Astrocyte of the cerebellum (primary cell): ENCODE data around the gene ZSWIM3.
A peak's percentile ranks its signal among the peaks of the same experiment; 100 is the strongest.

Source experiments
- DNase-seq: peaks from one replicate; pipeline ENCODE4 v3.0.0-alpha.2; 2011; ENCODE audit warnings: low read depth
- H3K4me3 ChIP-seq: 2 replicates; pipeline ENCODE4 v1.5.1; 2011; ENCODE audit warnings: mild to moderate bottlenecking, low read depth, low read length, moderate library complexity
- CTCF ChIP-seq: IDR thresholded peaks from 2 replicates; pipeline ENCODE4 v1.5.1; 2012; ENCODE audit warnings: low read length, low read depth, moderate library complexity, mild to moderate bottlenecking; ENCODE audit errors: missing control alignments
- in situ Hi-C: cut with HindIII; loops from 2 replicates; pipeline ENCODE4 v1.10.0; 2017; ENCODE audit warnings: low sequenced_read_pairs

ZSWIM3 gene

GRCh38 chr20:45848969-45849582, 8.3 kb upstream of the ZSWIM3 start:
- no peak for TF ChIP-seq CTCF
- DNase-seq: no peak
- in situ Hi-C loops: no loop called here
- no peak overlapping the region for H3K4me3 ChIP-seq

GRCh38 chr20:45850238-45850637, 7.2 kb upstream of the ZSWIM3 start:
- no peak for DNase-seq
- in situ Hi-C loops: no loop called here
- no peak overlapping the region for H3K4me3 ChIP-seq
- TF ChIP-seq CTCF: no peak

GRCh38 chr20:45850926-45851325, 6.5 kb upstream of the ZSWIM3 start:
- no peak for DNase-seq
- TF ChIP-seq CTCF: no peak
- no peak overlapping the region for H3K4me3 ChIP-seq
- in situ Hi-C loops: no loop called here

- no peak overlapping the region for H3K4me3 ChIP-seq
- in situ Hi-C loops: no loop called here
- TF ChIP-seq CTCF: no peak
- no peak for DNase-seq
Observed at GRCh38 chr20:45851501-45851900, 5.9 kb upstream of the ZSWIM3 start.

GRCh38 chr20:45852326-45852725, 5.1 kb upstream of the ZSWIM3 start:
- in situ Hi-C loops: no loop called here
- no peak for TF ChIP-seq CTCF
- no peak overlapping the region for H3K4me3 ChIP-seq
- no peak for DNase-seq

- no peak for DNase-seq
- H3K4me3 ChIP-seq: no peak overlapping the region
- TF ChIP-seq CTCF: no peak
- in situ Hi-C loops: no loop called here
Observed at GRCh38 chr20:45853484-45853883, 3.9 kb upstream of the ZSWIM3 start.

GRCh38 chr20:45857882-45858216, 435 bp downstream of the ZSWIM3 start:
- H3K4me3 ChIP-seq: peak overlapping the region; percentile 73
- in situ Hi-C loops: no loop called here
- no peak for TF ChIP-seq CTCF
- no peak for DNase-seq
